GM23338 (cell line): ENCODE results near the gene DSCAML1. TPM values are rescaled to one million over a fixed set of nuclear protein-coding genes. Genes with fewer than 3 reads are reported as not detected.

Source experiments
- ATAC-seq: fragments of 200-7000 bp; cut with Tn5 transposase; 3 replicates; pipeline ENCODE4 v1.9.1; 2020
- DNase-seq: peaks from one replicate; pipeline ENCODE4 v3.0.0-alpha.2; 2015; ENCODE audit warnings: low spot score
- H2AFZ ChIP-seq: fragments of 200-600 bp; sonication (generic); 2 replicates; pipeline ENCODE4 v1.8.0; 2016; ENCODE audit warnings: antibody characterized with exemption, mild to moderate bottlenecking, moderate library complexity
- H3F3A ChIP-seq: fragments of 200-600 bp; sonication (generic); replicated peaks from 2 replicates; pipeline ENCODE4 v1.8.0; 2017; ENCODE audit warnings: antibody characterized with exemption, mixed run types, low read depth
- H3K27ac ChIP-seq: fragments of 200-600 bp; sonication (generic); 2 replicates; pipeline ENCODE4 v1.6.1; 2016; ENCODE audit warnings: low read depth
- H3K27me3 ChIP-seq: fragments of 200-600 bp; sonication (generic); 2 replicates; pipeline ENCODE4 v1.8.0; 2016; ENCODE audit warnings: mild to moderate bottlenecking, mixed run types, moderate library complexity; ENCODE audit not compliant: insufficient read depth
- H3K36me3 ChIP-seq: fragments of 200-600 bp; sonication (generic); 2 replicates; pipeline ENCODE4 v1.8.0; 2016; ENCODE audit warnings: mild to moderate bottlenecking; ENCODE audit not compliant: insufficient read depth
- H3K4me1 ChIP-seq: fragments of 200-600 bp; sonication (generic); 2 replicates; pipeline ENCODE4 v1.8.0; 2016; ENCODE audit warnings: mild to moderate bottlenecking, moderate library complexity; ENCODE audit not compliant: insufficient read depth
- H3K4me2 ChIP-seq: fragments of 200-600 bp; sonication (generic); 2 replicates; pipeline ENCODE4 v1.7.1; 2017; ENCODE audit warnings: mixed run types
- H3K4me3 ChIP-seq: fragments of 200-600 bp; sonication (generic); 2 replicates; pipeline ENCODE4 v1.6.1; 2016; ENCODE audit warnings: mixed run types
- H3K79me2 ChIP-seq: fragments of 200-600 bp; sonication (generic); replicated peaks from 2 replicates; pipeline ENCODE4 v1.8.0; 2017; ENCODE audit warnings: mild to moderate bottlenecking; ENCODE audit not compliant: insufficient read depth
- H3K9me2 ChIP-seq: fragments of 200-600 bp; sonication (generic); 2 replicates; pipeline ENCODE4 v1.8.0; 2017; ENCODE audit not compliant: insufficient read depth
- H4K20me1 ChIP-seq: fragments of 200-600 bp; sonication (generic); replicated peaks from 2 replicates; pipeline ENCODE4 v1.8.0; 2017; ENCODE audit warnings: mild to moderate bottlenecking; ENCODE audit not compliant: insufficient read depth
- H3K27ac Mint-ChIP-seq: 2 replicates; pipeline ENCODE4 v1.8.0; 2020; ENCODE audit warnings: inconsistent platforms, mild to moderate bottlenecking, moderate library complexity, mixed read lengths
- H3K27me3 Mint-ChIP-seq: 3 replicates; pipeline ENCODE4 v1.8.0; 2022; ENCODE audit warnings: low read depth, mild to moderate bottlenecking, moderate library complexity, mixed read lengths, inconsistent platforms; ENCODE audit not compliant: insufficient read depth, poor library complexity
- H3K36me3 Mint-ChIP-seq: 3 replicates; pipeline ENCODE4 v1.8.0; 2021; ENCODE audit warnings: low read depth, mild to moderate bottlenecking, inconsistent platforms, moderate library complexity, mixed read lengths
- H3K4me1 Mint-ChIP-seq: 3 replicates; pipeline ENCODE4 v1.8.0; 2020; ENCODE audit warnings: mild to moderate bottlenecking, inconsistent platforms, mixed read lengths
- H3K4me3 Mint-ChIP-seq: 3 replicates; pipeline ENCODE4 v1.8.0; 2021; ENCODE audit warnings: moderate library complexity, mild to moderate bottlenecking, inconsistent platforms, mixed read lengths
- H3K9me3 Mint-ChIP-seq: 3 replicates; pipeline ENCODE4 v1.8.0; 2020; ENCODE audit warnings: moderate library complexity, mild to moderate bottlenecking, inconsistent platforms, mixed read lengths
- CREB1 ChIP-seq: fragments of 250-450 bp; sonication (Bioruptor Pico); IDR thresholded peaks from 2 replicates; pipeline ENCODE4 v1.5.0; 2020; ENCODE audit warnings: low read depth, mild to moderate bottlenecking, moderate library complexity
- CTCF ChIP-seq, 2 experiments: fragments of 200-600 bp in 1 of 2; sonication (generic) in 1 of 2; conservative IDR thresholded peaks; 2 replicates each; pipeline versions ENCODE4 v1.5.1 to v1.6.1; 2016 to 2017; ENCODE audit warnings: antibody characterized with exemption in 2 of 2, low read depth in 2 of 2, mild to moderate bottlenecking in 2 of 2, moderate library complexity in 1 of 2
- ETS1 ChIP-seq: IDR thresholded peaks from 2 replicates; pipeline ENCODE4 v1.6.1; 2016; ENCODE audit warnings: antibody characterized with exemption
- EZH2 ChIP-seq: fragments of 200-600 bp; sonication (generic); IDR thresholded peaks from one replicate; pipeline ENCODE4 v1.8.0; 2017; ENCODE audit warnings: antibody characterized with exemption, mild to moderate bottlenecking, low read depth; ENCODE audit not compliant: unreplicated experiment
- EZH2phosphoT487 ChIP-seq: fragments of 200-600 bp; sonication (generic); IDR thresholded peaks from one replicate; pipeline ENCODE4 v1.8.1; 2018; ENCODE audit warnings: antibody characterized with exemption; ENCODE audit not compliant: unreplicated experiment
- JUNB ChIP-seq: IDR thresholded peaks from one replicate; pipeline ENCODE4 v1.6.1; 2016; ENCODE audit warnings: antibody characterized with exemption; ENCODE audit not compliant: unreplicated experiment
- NANOG ChIP-seq: IDR thresholded peaks from 2 replicates; pipeline ENCODE4 v1.6.1; 2016; ENCODE audit warnings: antibody characterized with exemption, borderline replicate concordance
- POLR2AphosphoS5 ChIP-seq: IDR thresholded peaks from 2 replicates; pipeline ENCODE4 v1.6.1; 2016; ENCODE audit warnings: antibody characterized with exemption, low read depth
- REST ChIP-seq: IDR thresholded peaks from one replicate; pipeline ENCODE4 v1.6.1; 2018; ENCODE audit warnings: antibody characterized with exemption; ENCODE audit not compliant: unreplicated experiment
- STAT1 ChIP-seq: IDR thresholded peaks from one replicate; pipeline ENCODE4 v1.6.1; 2016; ENCODE audit warnings: antibody characterized with exemption; ENCODE audit not compliant: unreplicated experiment
- ZNF114 ChIP-seq: fragments of 250-450 bp; sonication (Bioruptor Pico); IDR thresholded peaks from 2 replicates; pipeline ENCODE4 v1.5.0; 2020; ENCODE audit warnings: mild to moderate bottlenecking, moderate library complexity
- ZNF331 ChIP-seq: fragments of 250-450 bp; sonication (Bioruptor Pico); IDR thresholded peaks from 2 replicates; pipeline ENCODE4 v1.5.0; 2020; ENCODE audit warnings: low read depth, mild to moderate bottlenecking, moderate library complexity
- ZNF462 ChIP-seq: fragments of 250-450 bp; sonication (Bioruptor Pico); IDR thresholded peaks from 2 replicates; pipeline ENCODE4 v1.5.0; 2020; ENCODE audit warnings: mild to moderate bottlenecking, moderate library complexity
- polyA plus RNA-seq: library from polyadenylated mRNA; unstranded; fragments of >200 nt; fragmentation: Nextera tagmentation; extraction: Ambion mirVana; gene quantifications from 2 replicates; pipeline ENCODE4 v1.2.1, GENCODE V29; 2016
- total RNA-seq: library from RNA; depleted of rRNA; stranded (reverse); fragments of >200 nt; shearing (Covaris generic); gene quantifications from 2 replicates; pipeline ENCODE4 v1.2.3, GENCODE V29; 2014

DSCAML1 gene
- total and polyA plus RNA-seq, 2 experiments from 2014 or later: 0.17 TPM; not detected in 1

- H3K27me3 Mint-ChIP-seq: peaks cover 5% of the 10 kb centered on the region
- Histone ChIP-seq H3K79me2 (no peaks in the 10 kb centered on the region), H3K4me3 (no peak overlapping the region), H4K20me1 (no peaks in the 10 kb centered on the region), H3K4me1 (peaks cover 7% of the 10 kb centered on the region), H3F3A (no peaks in the 10 kb centered on the region), H3K4me2 (no peak overlapping the region), H3K9me2 (no peaks in the 10 kb centered on the region), H2AFZ (no peak overlapping the region), H3K36me3 (no peaks in the 10 kb centered on the region), H3K27me3 (no peaks in the 10 kb centered on the region), H3K27ac (no peak overlapping the region)
- H3K4me3 Mint-ChIP-seq: no peak overlapping the region
- ATAC-seq: no peak
- no peak for DNase-seq
- H3K36me3 Mint-ChIP-seq: no peaks in the 10 kb centered on the region
- no peaks in the 10 kb centered on the region; the same call in 1 of the 3 replicates for H3K9me3 Mint-ChIP-seq
- H3K27ac Mint-ChIP-seq: no peak overlapping the region
- H3K4me1 Mint-ChIP-seq: peaks cover 15% of the 10 kb centered on the region
- TF ChIP-seq ZNF114 (CRISPR knock-in tag): no peak
- TF ChIP-seq JUNB: no peak
- no peak for TF ChIP-seq ETS1
- TF ChIP-seq POLR2AphosphoS5: no peak
- TF ChIP-seq CREB1: no peak
- TF ChIP-seq NANOG: no peak
- TF ChIP-seq ZNF331 (CRISPR knock-in tag): no peak
- TF ChIP-seq EZH2: no peak
- no peak for TF ChIP-seq CTCF (conservative IDR thresholded peaks at IDR 0.05; ENCODE audit: low read depth in 2 of 2)
- TF ChIP-seq ZNF462 (CRISPR knock-in tag): no peak
- no peak for TF ChIP-seq EZH2phosphoT487
- no peak for TF ChIP-seq STAT1
- TF ChIP-seq REST: no peak
Measured at GRCh38 chr11:117658809-117659208, 138.2 kb downstream of the DSCAML1 start.
